OCI-LY1 (cell line): Measurements from ENCODE around the gene HAUS3.

Experiments used
- EZH2 ChIP-seq: fragments of 200-600 bp; sonication (generic), shearing (Covaris generic); IDR thresholded peaks from 2 replicates; pipeline ENCODE4 v1.8.0; 2017; ENCODE audit warnings: borderline replicate concordance, mixed run types, mild to moderate bottlenecking, antibody characterized with exemption, low read length, moderate library complexity, mixed read lengths
- TF ChIP-seq, protein P1 (sequence below): fragments of 200-600 bp; sonication (generic), shearing (Covaris generic); IDR thresholded peaks from 2 replicates; pipeline ENCODE4 v1.5.1; 2017; ENCODE audit warnings: mild to moderate bottlenecking, antibody characterized with exemption, low read length, moderate library complexity, mixed read lengths

GRCh38 chr4:2245057-2245786 is 3.3 kb upstream of the HAUS3 start:
- TF ChIP-seq, protein P1, sequence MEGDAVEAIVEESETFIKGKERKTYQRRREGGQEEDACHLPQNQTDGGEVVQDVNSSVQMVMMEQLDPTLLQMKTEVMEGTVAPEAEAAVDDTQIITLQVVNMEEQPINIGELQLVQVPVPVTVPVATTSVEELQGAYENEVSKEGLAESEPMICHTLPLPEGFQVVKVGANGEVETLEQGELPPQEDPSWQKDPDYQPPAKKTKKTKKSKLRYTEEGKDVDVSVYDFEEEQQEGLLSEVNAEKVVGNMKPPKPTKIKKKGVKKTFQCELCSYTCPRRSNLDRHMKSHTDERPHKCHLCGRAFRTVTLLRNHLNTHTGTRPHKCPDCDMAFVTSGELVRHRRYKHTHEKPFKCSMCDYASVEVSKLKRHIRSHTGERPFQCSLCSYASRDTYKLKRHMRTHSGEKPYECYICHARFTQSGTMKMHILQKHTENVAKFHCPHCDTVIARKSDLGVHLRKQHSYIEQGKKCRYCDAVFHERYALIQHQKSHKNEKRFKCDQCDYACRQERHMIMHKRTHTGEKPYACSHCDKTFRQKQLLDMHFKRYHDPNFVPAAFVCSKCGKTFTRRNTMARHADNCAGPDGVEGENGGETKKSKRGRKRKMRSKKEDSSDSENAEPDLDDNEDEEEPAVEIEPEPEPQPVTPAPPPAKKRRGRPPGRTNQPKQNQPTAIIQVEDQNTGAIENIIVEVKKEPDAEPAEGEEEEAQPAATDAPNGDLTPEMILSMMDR: no peak
- no peak for TF ChIP-seq EZH2
